Activated B cell treated with CpG ODN at 0.5 μM for 24 hours (primary cell): Measurements from ENCODE around the gene FAR2. TPM values are rescaled to one million over a fixed set of nuclear protein-coding genes. Genes with fewer than 3 reads are reported as not detected.
"Not testable (repeated sequence)": the region's sequence is repeated elsewhere in the genome, so short reads cannot be mapped to it uniquely, and the experiment has no call there.

ENCODE experiments used
- ATAC-seq: fragments of 200-7000 bp; cut with Tn5 transposase; one replicate; pipeline ENCODE4 v1.10.0; 2021; ENCODE audit warnings: low read depth, mild to moderate bottlenecking, moderate library complexity
- CTCF ChIA-PET: fragments of 350-600 bp; sonication (Branson Sonifier 250); formaldehyde crosslinking; loops from one replicate; lab custom pipeline; 2021; ENCODE audit warnings: antibody characterized with exemption; lab: Charles Lee
- POLR2A ChIA-PET: fragments of 350-600 bp; sonication (Branson Sonifier 250); formaldehyde crosslinking; loops from one replicate; lab custom pipeline; 2021; ENCODE audit warnings: antibody characterized with exemption; lab: Charles Lee
- DNase-seq: peaks from one replicate; pipeline ENCODE4 v3.0.0; 2022
- H3K27ac Mint-ChIP-seq: one replicate; pipeline ENCODE4 v1.8.0; 2020; ENCODE audit warnings: mixed read lengths
- H3K27me3 Mint-ChIP-seq: one replicate; pipeline ENCODE4 v1.8.0; 2021; ENCODE audit warnings: mixed read lengths
- H3K36me3 Mint-ChIP-seq: one replicate; pipeline ENCODE4 v1.8.0; 2021; ENCODE audit warnings: low read depth, mixed read lengths
- H3K4me1 Mint-ChIP-seq: one replicate; pipeline ENCODE4 v1.8.0; 2021; ENCODE audit warnings: mixed read lengths
- H3K4me3 Mint-ChIP-seq: one replicate; pipeline ENCODE4 v1.8.0; 2020; ENCODE audit warnings: mild to moderate bottlenecking, mixed read lengths
- H3K9me3 Mint-ChIP-seq: one replicate; pipeline ENCODE4 v1.8.0; 2020; ENCODE audit warnings: mixed read lengths
- CTCF ChIP-seq: fragments of 200-600 bp; IDR thresholded peaks from one replicate; pipeline ENCODE4 v1.8.0; 2022; ENCODE audit warnings: antibody characterized with exemption, mild to moderate bottlenecking
- intact Hi-C: fragments of 100-400 bp; cut with micrococcal nuclease; formaldehyde crosslinking; loops from one replicate; pipeline ENCODE4 v1.15.1; 2024
- total RNA-seq: library from RNA; stranded (reverse); gene quantifications from 2 replicates; pipeline ENCODE4 v1.2.3, GENCODE V29; 2022

The FAR2 gene
- total RNA-seq, 1 donor from 2014 or later: not detected

- Mint-ChIP-seq H3K27me3 (peaks cover 4% of the 10 kb centered on the region), H3K4me1 (no peaks in the 10 kb centered on the region), H3K4me3 (no peak overlapping the region), H3K36me3 (no peaks in the 10 kb centered on the region), H3K9me3 (no peaks in the 10 kb centered on the region), H3K27ac (no peak overlapping the region)
- ATAC-seq: no peak
- no peak for TF ChIP-seq CTCF
- intact Hi-C loops: no loop called here
- CTCF ChIA-PET: no interaction called here
- DNase-seq: no peak
- POLR2A ChIA-PET: no interaction called here
Observed at GRCh38 chr12:29133181-29133580, 15.9 kb upstream of the FAR2 start.

- ChIA-PET CTCF (no interaction called here), POLR2A (no interaction called here)
- H3K4me1 Mint-ChIP-seq: no peaks in the 10 kb centered on the region
- no peak for TF ChIP-seq CTCF
- H3K36me3 Mint-ChIP-seq: no peaks in the 10 kb centered on the region
- H3K9me3 Mint-ChIP-seq: no peaks in the 10 kb centered on the region
- DNase-seq (no peak), ATAC-seq (no peak)
- no peak overlapping the region for H3K4me3 Mint-ChIP-seq
- intact Hi-C loops: no loop called here
- H3K27me3 Mint-ChIP-seq: peaks cover 4% of the 10 kb centered on the region
- no peak overlapping the region for H3K27ac Mint-ChIP-seq
Observed at GRCh38 chr12:29133680-29134079, 15.4 kb upstream of the FAR2 start.

GRCh38 chr12:29138256-29138655 lies 10.8 kb upstream of the FAR2 start:
- intact Hi-C loops, H3K4me1 Mint-ChIP-seq, H3K27ac Mint-ChIP-seq, POLR2A ChIA-PET, H3K9me3 Mint-ChIP-seq, H3K36me3 Mint-ChIP-seq, ATAC-seq, CTCF ChIA-PET, DNase-seq, H3K27me3 Mint-ChIP-seq, H3K4me3 Mint-ChIP-seq: not testable (repeated sequence)

GRCh38 chr12:29138855-29139254 lies 10.2 kb upstream of the FAR2 start:
- ATAC-seq, H3K9me3 Mint-ChIP-seq, H3K4me3 Mint-ChIP-seq, H3K27ac Mint-ChIP-seq, H3K4me1 Mint-ChIP-seq, CTCF ChIA-PET, intact Hi-C loops, H3K36me3 Mint-ChIP-seq, H3K27me3 Mint-ChIP-seq, DNase-seq, POLR2A ChIA-PET: not testable (repeated sequence)

- ChIA-PET CTCF (no interaction called here), POLR2A (no interaction called here)
- intact Hi-C loops: loop anchor here (5.0 kb wide), 1 partner anchor 237 kb away; the partner anchor contains the start of gene ERGIC2
- peaks cover 19% of the 10 kb centered on the region for H3K27me3 Mint-ChIP-seq
- H3K4me1 Mint-ChIP-seq: peaks cover 16% of the 10 kb centered on the region
- ATAC-seq: no peak
- no peak for DNase-seq
- no peaks in the 10 kb centered on the region for H3K36me3 Mint-ChIP-seq
- H3K27ac Mint-ChIP-seq: no peak overlapping the region
- no peak for TF ChIP-seq CTCF
- peaks cover 2% of the 10 kb centered on the region for H3K9me3 Mint-ChIP-seq
- H3K4me3 Mint-ChIP-seq: no peak overlapping the region
Observed at GRCh38 chr12:29145372-29146170, 3.5 kb upstream of the FAR2 start.

- H3K4me1 Mint-ChIP-seq: peaks cover 16% of the 10 kb centered on the region
- TF ChIP-seq CTCF: no peak
- no peaks in the 10 kb centered on the region for H3K36me3 Mint-ChIP-seq
- H3K27ac Mint-ChIP-seq: no peak overlapping the region
- DNase-seq: no peak
- H3K27me3 Mint-ChIP-seq: peaks cover 21% of the 10 kb centered on the region
- intact Hi-C loops: loop anchor here (5.0 kb wide), 1 partner anchor 236 kb away; the partner anchor contains the start of gene ERGIC2
- H3K9me3 Mint-ChIP-seq: peaks cover 2% of the 10 kb centered on the region
- POLR2A ChIA-PET: no interaction called here
- no peak for ATAC-seq
- CTCF ChIA-PET: no interaction called here
- H3K4me3 Mint-ChIP-seq: no peak overlapping the region
Observed at GRCh38 chr12:29146196-29146595, 2.9 kb upstream of the FAR2 start.
